Activated T-helper 9 cell treated with anti-CD3 and anti-CD28 coated beads, Interleukin-2, amount 50 U/mL, for 16 hours (primary cell): Measurements from ENCODE around the gene GLIS1.

Experiments
- DNase-seq: peaks from one replicate; pipeline ENCODE4 v3.0.0-alpha.2; 2020; ENCODE audit warnings: low read depth

The GLIS1 gene

DNA sequence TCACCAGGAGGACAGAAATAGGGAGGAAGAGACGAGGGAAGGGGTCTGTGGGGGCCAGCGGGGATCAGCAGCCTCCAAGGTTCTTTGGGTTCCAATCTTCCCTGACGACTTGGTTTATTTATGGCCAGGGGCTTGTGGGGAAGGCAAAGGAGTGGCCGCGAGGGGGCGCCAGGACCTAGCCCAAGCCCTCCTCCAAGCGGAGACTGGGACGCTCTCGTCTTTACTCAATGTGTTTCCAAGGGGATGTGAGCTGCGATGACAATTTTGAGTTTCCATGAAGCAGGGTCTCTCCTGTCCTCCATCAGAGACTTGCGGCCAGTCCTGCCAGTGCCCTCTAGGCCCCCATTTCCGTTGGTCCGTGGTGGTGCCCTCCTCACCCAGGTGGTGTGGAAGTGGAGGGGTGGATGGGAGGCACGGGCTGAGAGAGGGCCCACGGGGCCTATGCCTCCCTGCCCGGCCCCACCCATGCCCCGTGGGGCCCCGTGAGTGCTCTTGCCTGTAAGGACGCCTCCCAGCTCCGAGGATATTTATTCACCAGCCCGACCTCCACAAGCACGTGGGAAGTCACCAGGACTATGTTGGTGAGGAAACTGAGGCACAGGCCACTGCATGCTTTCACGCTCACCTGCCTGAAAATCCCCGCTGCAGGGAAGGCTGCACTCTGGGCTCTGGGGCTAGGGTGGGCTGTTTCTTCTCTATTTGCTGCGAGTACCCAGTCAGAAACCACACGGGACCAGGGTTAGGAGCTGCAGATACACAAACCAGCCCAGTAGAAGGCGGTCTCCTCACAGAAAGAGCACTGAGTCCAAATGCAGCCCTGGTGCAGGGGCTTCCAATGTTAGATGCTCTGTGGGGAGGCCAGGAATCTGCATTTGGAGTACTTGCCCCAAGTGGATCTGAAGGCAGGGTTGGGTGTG lies 253.2 kb downstream of the GLIS1 start:
- DNase-seq = peak; percentile 23

DNA sequence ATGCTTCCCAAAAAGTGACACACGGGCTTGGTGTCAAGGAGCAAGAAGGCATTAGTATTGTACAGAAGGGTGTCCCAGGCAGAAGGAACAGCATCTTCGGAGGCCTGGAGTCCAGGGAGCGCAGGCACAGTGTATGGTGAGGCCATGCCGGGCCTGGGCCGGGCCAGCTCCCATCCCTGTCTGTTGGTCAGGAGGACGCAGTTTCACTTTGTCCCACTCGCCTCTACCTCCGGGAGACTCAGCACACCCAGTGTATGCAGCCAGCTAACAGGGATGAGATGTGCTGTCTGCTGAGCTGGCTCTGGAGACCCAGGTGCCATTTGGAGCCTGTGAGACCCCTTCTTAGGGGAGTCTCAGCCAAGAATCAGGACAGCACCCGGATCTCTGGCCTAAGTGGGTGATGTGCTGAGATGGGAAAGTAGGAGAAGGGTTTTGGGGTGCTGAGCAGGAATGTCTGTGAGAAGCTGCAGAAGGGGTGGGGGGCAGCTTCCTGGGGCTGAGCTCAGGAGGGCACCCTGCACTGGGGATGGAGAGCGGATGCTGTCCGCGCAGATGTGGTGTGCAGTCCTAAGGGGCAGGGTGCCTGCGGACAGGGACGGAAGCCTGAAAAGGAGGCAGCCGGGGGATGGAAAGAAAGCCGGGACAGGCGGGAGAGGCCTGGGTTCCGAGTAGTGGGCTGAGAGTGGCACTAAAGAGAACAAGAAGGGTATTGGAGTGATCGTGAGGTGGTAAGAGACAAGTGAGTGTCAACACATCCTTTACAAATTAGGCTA lies 254.1 kb downstream of the GLIS1 start:
- no peak for DNase-seq

DNA sequence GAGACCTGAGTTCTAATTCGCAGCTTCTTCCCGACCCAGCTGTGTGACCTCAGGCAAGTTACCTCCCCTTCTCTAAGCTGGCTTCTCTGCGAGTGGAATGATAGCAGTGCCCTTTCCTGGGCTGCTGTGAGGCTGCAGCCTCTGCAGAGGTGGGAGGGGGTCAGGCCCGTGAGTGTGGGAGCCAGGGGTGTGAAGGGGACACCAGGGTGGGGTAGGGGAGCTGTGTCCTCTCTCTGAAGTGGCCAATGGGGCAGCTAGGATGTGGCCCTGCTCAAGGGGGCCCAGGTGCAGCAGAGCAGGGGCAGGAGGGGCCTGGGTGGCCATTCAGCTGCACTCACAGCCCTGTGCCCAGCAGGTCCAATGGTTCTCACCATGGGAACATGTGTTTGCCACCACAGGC lies 255.3 kb downstream of the GLIS1 start:
- no peak for DNase-seq

DNA sequence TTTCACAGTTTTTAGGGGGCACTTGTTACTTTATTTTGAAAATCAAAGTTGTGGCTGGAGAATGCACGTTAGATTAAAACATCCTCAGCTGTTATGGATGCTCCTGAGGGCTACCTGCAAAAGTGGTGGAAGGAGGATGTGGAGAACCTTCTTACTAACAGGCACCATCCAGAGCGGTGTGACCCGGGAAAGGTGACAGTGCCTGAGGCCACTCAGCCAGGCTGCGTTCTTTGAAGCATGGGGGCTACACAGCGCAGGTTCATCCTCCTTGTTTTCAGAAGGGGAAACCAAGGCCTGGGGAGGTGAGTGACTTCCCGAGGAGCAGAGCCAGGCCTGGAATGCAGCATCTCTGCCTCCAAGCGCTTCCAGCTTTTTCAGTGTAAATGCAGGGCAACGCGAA lies 255.8 kb downstream of the GLIS1 start:
- DNase-seq = no peak

DNA sequence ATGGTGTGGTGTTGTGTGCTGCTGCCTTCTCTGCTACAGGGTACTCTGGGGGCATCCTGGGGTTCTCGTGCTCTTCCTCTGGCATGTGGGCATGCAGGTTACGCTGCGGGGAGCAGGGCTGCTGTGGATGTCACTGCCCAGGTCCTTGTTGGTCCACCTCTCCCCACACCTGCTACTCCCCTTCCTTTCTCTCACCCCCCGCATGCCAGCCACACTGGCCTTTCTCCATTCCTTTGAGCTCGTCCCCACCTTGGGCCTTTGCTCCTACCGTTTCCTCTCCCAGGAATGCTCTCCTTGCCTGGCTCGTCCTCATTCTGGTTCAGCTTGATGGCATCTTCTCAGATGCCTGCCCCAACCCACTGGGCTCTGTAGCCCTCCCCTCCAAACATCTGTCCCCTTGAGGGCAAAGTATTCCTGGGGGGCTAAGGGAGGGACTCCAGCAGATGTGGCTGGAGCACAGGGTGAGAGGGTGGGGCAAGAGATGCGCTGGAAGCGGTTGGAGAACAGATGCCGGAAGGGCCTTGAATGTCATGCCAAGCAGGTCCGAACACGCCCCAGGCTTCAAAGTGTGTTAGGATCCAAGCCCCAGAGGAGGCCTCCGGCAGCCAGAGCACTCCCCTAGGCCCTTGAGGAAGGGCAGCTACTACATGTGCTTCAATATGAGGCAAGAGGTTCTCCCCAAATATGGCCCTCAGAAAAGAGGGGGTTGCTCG lies 256.4 kb downstream of the GLIS1 start:
- no peak for DNase-seq

DNA sequence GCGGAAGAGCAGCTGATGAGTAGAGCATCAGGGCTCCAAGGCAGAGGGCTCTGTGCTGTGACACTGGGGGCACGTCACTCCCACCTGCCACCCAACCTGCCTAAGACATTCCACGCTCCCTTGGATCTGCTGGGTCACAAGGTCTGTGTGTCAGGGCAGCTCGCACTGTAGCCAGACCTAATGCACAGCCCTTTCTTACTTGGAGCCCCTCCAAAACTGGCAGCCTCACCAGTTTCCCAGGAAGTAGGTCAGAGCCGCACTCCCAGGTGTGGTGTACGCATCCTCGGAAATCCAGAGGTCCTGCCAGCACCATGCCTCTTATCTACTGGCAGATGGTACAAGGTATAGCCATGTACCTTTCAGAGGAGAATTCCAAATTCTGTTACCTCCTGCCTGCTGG lies 257.5 kb downstream of the GLIS1 start:
- no peak for DNase-seq

DNA sequence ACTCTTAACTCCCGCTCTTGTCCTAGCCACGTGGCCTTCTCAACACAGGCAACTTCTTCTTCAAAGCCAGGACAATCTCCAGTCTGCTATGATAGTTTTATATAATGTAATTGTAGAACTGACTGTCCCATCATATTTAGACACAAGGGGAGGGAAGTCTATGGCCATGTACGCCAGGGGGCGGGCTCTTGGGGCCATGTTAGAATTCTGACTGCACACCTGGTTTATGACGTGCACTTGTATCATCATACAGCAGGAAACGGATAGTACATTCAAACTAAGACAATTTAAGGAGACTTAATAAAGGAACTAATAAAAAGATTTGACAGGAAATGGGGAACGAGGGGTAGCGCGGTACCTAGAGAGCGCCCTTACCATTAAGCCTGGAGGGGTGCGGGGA lies 258.3 kb downstream of the GLIS1 start:
- DNase-seq = no peak

DNA sequence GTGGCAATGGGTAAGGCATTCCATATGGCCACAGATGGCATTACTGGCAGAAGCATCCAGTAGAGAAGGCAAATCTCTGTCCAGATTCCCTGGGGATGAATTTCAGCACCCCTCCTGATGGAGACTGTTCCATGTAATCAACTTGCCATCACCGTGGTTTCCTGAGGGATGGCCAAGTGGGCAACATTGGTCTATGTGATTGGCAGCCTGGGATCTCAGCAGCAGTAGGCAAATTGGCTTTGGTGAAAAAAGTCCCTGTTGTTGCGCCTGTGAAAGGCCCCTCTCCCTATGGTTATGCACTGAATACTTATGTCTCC lies 260.5 kb downstream of the GLIS1 start:
- DNase-seq = no peak

DNA sequence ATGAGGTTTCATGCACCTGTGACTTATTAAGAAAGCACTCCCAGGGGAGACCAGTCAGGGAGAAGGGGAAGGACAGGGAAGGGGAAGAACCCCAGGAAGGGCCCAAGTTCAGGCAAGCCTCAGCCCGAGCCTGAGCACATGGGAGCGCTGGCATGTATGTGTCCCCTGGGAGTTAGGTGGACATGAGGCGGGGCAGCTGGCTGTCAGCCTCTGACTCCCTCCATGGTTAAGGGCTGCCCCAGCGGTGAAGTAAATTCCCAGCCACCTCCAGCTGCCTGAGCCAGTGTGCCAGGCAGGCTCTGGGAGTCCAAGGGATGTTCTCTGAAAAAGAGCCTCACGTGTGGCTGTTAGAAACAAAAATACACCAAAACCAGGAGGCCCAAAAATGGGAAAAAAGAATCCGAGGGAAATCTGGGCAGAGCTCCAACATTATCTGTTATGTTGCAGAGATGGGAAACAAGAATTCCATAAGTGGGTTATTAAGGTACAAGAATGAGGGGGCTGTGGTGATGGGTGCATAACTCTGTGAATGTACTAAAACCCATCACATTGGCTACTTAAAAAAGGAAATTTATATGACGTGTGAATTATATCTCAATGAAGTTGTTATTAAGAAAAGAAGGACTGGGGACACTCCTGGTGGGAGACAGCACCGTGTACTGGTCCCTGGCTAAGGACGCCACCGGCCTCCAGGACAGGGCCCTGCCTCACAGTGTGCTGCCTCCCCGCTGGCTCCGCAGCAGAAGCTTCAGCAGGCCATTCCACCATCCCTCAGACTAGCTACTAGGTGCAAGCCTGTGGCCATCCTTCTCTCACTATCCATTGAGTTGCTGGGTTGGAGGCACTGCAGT lies 261.1 kb downstream of the GLIS1 start:
- no peak for DNase-seq

DNA sequence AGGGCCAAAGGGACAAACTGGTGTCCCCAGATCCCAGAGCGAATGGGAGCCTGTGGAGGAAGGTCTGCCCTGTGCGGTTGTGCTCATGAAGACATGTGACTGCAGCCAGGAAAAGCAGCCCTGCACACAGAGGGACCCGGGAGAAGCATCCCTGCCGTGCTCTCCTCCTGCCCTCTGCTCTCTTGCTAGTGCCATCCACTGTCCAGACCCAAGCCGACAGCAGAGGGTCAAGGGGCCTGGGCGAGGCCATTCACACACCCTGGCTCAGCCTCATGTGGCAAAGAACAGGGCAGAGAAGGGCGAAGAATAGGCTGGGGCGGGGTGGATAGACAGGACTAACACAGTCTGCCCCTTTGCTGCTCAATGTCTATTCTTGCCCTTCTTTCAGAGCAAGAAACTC lies 262.4 kb downstream of the GLIS1 start:
- no peak for DNase-seq

DNA sequence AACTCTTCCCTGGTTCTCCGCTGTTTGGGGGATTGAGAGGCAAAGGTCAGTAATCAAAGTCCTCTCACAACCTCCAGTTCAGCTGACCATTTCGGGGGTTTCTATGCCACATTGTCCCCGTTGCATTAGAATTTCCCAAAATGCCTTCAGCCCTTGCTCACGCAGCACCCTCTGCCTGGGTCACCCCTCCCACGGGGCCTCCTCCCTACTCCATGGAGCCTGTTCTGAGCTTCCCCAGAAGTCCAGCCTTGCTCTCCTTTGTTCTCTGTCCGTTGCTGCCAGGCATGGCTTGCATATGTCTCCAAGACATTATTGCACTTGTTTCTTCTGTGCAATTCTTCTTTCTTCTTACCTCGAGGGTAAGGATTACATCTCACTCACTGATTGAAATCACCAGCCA lies 263.3 kb downstream of the GLIS1 start:
- no peak for DNase-seq

DNA sequence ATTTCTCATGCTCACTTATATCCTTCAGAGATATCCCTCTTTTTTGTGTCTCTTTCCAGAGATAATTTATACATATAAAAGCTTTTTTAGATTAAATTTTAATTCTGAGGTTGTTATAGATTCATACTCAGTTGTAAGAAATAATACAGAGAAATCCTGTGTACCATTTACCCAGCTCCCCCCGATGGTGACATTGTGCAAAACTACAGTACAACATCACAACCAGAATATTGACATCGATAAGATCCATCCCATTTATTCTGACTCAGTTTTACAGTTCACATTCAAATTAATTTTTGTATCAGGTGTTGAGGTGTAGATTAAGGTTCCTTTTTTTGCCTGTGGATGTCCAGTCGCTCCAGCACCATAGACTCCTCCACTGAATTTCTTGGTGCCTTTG lies 265.5 kb downstream of the GLIS1 start:
- DNase-seq = no peak

DNA sequence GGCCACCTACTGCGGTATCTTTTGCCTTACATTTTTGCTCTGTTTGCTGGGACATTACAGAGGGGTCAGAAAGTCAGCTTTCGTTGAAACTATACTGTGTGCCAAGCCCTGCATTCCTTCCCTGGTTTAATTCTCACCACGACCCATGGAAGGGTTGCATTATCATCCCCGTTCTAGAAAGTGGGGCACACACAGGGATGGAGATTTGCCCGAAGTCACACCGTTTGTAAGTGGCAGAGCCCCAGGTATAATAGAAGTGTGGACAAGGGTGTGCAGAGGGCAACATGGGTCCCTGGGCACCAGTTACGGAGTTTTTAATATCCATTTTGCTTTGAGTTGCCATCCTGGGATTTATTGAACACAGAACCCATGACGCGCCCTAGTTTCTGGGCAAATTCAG lies 268.0 kb downstream of the GLIS1 start:
- DNase-seq = no peak

DNA sequence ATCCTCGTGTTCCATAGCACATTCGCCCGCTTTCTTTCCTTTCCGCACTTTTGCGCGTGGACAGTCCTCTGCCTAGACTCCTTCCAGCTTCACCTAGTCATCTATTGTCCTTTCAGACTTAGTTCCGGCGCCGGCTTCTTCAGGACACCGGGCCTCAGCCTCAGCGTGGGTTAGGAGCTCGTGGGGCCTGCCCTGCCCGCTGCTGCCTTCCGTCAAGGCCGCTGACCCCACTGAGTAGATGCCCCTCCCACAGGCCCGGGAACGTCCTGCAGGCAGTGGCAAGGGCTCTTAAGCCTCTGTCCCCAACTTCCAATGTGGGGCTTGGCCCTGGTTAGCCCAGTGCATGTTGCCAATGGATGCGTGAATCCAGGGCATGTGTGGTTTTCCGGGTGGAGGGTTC lies 268.4 kb downstream of the GLIS1 start:
- DNase-seq = no peak

DNA sequence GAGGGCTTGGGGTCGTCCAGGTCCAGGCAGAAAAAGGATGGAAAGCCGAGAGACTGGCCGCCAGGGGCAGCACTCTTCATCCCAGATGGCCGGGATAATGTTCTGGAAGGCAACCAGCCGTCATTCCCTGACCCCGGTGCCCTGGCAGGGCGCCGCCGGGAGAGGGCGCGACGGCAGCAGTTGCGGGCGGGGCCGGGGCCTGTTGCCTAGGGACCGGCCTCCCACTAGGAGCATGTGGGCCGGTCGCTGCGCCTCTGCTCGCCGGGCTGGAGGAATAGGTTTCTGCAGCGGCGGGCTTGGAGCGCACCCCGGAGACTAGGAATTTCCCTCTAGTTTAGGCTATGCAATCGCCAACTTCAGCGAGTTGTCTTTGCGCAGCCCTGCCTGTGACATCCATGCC lies 268.8 kb downstream of the GLIS1 start:
- no peak for DNase-seq

DNA sequence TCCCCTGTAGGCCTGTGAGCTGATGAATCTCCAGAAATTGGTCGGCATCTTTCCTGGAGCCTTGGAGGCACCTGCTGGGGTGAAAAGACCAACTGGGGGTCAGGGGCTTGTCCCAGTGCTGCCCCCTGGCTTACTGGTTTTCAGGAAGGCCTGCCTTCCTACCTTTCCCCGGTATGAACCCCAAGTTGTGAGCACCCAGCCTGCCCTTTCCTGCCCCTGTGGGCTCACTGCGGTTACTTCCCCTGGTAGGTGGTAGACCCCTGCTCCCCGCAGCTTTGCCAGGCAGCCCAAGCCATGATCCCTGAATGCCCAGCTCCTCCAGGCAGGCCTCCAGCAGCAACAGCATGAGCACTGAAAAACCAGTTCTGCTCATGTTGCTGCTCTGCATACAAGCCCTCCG lies 269.6 kb downstream of the GLIS1 start:
- DNase-seq = no peak

DNA sequence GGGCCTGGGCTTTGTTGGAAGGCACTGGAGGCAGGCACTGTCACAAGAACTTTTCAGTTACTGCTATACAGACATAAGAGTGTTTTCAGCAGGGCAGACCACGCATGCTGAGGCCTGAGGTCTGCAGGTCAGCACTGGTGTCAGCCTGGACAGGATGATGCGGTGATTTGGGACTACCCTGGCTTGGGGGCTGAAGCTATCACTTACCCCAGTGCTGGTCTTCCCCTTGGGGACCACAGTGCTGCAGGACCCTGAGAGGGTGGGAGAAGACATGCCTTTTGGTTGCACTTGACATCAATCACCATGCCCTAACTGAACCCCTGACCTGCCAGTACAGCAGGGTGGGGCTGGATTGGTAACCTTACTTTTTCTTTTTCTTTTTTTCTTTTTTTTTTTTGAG lies 270.6 kb downstream of the GLIS1 start:
- no peak for DNase-seq

DNA sequence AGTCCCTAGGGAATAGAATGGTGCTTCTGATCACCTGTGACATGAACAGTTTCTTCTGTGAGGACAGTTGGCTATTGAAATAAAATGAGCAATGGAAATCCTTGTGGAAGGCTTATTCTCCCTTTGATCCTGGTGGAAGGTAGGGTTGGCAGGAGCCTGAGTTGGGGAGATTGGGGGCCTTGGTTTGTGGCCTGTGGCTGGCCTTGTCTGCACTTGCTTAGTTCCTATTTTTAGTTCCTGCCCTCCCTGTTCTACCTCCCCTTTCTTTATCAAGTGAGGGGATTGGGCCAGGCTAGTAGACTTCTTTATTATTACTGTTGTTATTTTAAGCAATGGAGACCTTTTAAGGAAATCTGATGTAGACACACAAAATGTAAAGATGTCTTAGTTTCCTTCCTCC lies 271.6 kb downstream of the GLIS1 start:
- DNase-seq = no peak

DNA sequence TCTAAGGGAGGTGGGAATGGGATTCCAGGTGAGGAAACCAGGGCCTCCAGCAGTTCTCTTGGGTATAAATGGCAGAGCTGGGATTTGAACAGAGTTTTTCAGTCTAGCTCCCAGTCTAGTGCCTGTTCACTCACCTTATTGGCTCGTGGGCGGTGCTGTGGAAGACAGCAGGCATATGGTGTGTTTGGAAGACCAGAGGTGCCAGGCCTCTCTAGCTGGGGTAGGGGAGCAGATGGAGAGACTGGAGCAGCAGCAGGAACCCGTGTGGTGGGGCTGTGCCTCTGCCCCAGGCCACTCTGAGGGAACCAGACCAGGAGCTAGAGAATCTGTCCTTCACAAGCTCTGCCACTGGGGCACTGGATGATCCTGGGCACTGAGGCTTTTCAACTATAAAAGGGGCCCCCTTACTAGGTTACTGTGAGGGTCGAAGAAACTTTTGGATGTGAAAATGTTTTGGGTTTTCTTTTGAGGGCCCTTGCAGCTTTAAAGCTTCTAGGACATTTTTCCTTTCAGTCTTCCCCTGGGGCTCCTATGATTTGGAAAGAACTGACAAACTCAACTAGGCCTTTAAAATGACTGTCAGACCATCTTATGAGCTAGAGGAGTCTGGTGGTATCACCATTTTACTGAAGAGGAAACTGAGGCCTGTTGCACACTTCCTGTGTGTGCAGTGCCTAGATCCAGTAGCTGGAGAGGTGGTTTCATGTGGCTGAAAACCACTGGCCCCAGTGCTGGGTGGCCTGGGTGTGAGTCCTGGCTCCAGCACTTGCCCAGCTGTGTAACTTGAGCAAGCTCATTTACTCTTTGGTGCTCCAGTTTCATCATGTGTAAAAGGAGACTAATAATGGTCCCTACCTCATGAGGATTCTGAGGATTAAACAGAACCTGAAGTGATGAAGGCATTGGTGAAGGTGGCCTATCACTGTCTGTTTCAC lies 273.7 kb downstream of the GLIS1 start:
- no peak for DNase-seq

DNA sequence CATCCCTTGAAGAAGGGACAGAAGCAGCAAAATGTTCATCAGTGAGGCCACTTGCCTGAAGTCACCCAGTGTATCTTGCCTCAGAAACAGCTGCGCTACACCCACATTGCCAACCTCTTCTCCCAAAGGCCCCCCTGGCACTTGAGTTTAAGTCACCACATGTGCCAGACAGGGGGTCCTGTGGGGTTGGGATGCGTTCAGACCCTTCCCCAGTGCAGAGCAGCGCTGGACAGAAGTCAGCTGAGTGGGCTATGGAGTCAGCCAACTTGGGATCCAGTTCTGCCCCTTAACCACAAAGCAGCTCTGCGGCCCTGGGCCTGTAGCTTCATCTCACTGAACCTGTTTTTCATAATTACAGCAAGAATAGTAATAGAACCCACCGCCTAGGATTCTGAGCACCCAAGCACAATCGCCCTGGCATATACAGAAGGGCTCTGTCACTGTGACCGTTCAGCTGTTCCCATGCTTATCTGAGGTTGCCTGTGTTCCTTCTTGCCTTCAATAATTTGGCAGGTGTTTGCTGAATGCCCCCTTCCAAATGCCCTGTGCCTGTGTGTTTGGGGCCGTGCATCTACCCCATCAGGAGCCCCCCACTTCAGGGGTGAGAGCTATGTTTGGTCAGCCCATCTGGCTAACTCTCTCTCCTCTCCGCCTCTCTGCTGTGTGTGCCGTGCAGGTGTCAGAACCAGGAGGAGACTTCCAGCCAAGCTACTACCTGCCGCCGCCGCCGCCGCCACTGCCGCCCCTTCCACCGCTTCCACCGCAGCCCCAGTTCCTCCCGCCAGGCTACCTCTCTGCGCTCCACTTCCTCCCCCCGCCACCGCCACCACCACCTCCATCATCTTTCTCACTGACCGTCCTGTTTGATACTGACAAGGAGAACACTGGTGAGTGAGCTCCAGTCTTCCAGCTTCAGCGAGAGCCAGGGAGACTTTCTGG lies 274.7 kb downstream of the GLIS1 start:
- no peak for DNase-seq
